Loucy (cell line): Measurements from ENCODE around the gene MMADHC.

Source experiments
- CTCF ChIP-seq: fragments of 200-600 bp; sonication (generic); conservative IDR thresholded peaks from 2 replicates; pipeline ENCODE4 v1.5.1; 2014; ENCODE audit warnings: mild to moderate bottlenecking, antibody characterized with exemption, low read length
- EZH2phosphoT487 ChIP-seq: fragments of 200-600 bp; IDR thresholded peaks from 2 replicates; pipeline ENCODE4 v1.6.1; 2018; ENCODE audit warnings: antibody characterized with exemption, mild to moderate bottlenecking, moderate library complexity, borderline replicate concordance

GRCh38 chr2:149543845-149544244 lies 43.7 kb downstream of the MMADHC start:
- TF ChIP-seq EZH2phosphoT487 (no peak), CTCF (no peak)
